GM12878 (cell line): ENCODE data around the gene RNASE3. TPM values are rescaled to one million over a fixed set of nuclear protein-coding genes. Genes with fewer than 3 reads are reported as not detected.

Experiments
- ATAC-seq: fragments of 200-7000 bp; cut with Tn5 transposase; 3 replicates; pipeline ENCODE4 v1.9.1; 2020; ENCODE audit warnings: mild to moderate bottlenecking, moderate library complexity
- BruUV-seq: library from RNA; stranded (reverse); fragments of 400-500 nt; replicated peaks from 2 replicates; lab custom pipeline; 2021; lab: Mats Ljungman, UMichigan
- CTCF ChIA-PET: fragments of 300-600 bp; sonication (Branson Sonifier 250); formaldehyde crosslinking; extraction: SDS; loops from one replicate; lab custom pipeline; 2021; ENCODE audit warnings: inconsistent platforms; lab: Yijun Ruan, JAX
- POLR2A ChIA-PET: fragments of 350-600 bp; formaldehyde crosslinking; extraction: SDS; loops from one replicate; lab custom pipeline; 2021; ENCODE audit warnings: inconsistent platforms; lab: Charles Lee
- RAD21 ChIA-PET: fragments of 300-600 bp; sonication (Branson Sonifier 250); formaldehyde crosslinking; loops from one replicate; lab custom pipeline; 2023; ENCODE audit warnings: antibody characterized with exemption; ENCODE audit not compliant: unreplicated experiment; lab: Charles Lee
- SMC1A ChIA-PET: fragments of 300-600 bp; sonication (Branson Sonifier 250); formaldehyde crosslinking; loops from one replicate; lab custom pipeline; 2023; ENCODE audit not compliant: unreplicated experiment, uncharacterized antibody; lab: Charles Lee
- DNase-seq: peaks from one replicate; pipeline ENCODE4 v3.0.0-alpha.2; 2011; ENCODE audit warnings: low read depth, low spot score
- FAIRE-seq: peaks from 3 replicates; lab custom pipeline; 2011; peaks lifted over from hg19 to GRCh38; lab: Jason Lieb, UNC
- H2AFZ ChIP-seq: 2 replicates; pipeline ENCODE4 v1.6.0; 2011; ENCODE audit warnings: low read depth, low read length, control low read depth; ENCODE audit not compliant: control insufficient read depth
- H3K27ac ChIP-seq: 2 replicates; pipeline ENCODE4 v1.5.1; 2011; ENCODE audit warnings: control low read depth; ENCODE audit not compliant: control insufficient read depth, insufficient read depth
- H3K27me3 ChIP-seq, 2 experiments: replicated peaks in 1 of 2; 2 replicates each; pipeline versions ENCODE4 v1.6.0 to v1.6.1; 2011; ENCODE audit warnings: low read length in 1 of 2; ENCODE audit not compliant: control insufficient read depth in 2 of 2, insufficient read depth in 2 of 2
- H3K36me3 ChIP-seq, 2 experiments: 2 replicates each; pipeline ENCODE4 v1.5.1; 2011; ENCODE audit warnings: low read length in 1 of 2; ENCODE audit not compliant: control insufficient read depth in 2 of 2, insufficient read depth in 2 of 2
- H3K4me1 ChIP-seq: 2 replicates; pipeline ENCODE4 v1.6.1; 2011; ENCODE audit warnings: mild to moderate bottlenecking, low read length, moderate library complexity, mixed read lengths; ENCODE audit not compliant: control insufficient read depth, insufficient read depth
- H3K4me2 ChIP-seq: 2 replicates; pipeline ENCODE4 v1.6.0; 2011; ENCODE audit warnings: control low read depth; ENCODE audit not compliant: control insufficient read depth, insufficient read depth
- H3K4me3 ChIP-seq: fragments of 200-600 bp; sonication (generic); 2 replicates; pipeline ENCODE4 v1.5.1; 2016
- H3K79me2 ChIP-seq: 2 replicates; pipeline ENCODE4 v1.6.0; 2011; ENCODE audit warnings: low read length; ENCODE audit not compliant: control insufficient read depth, insufficient read depth
- H3K9ac ChIP-seq: 2 replicates; pipeline ENCODE4 v1.8.0; 2011; ENCODE audit warnings: low read length, control low read depth, mixed read lengths; ENCODE audit not compliant: control insufficient read depth, insufficient read depth
- H3K9me3 ChIP-seq: replicated peaks from 3 replicates; pipeline ENCODE4 v1.5.1; 2011; ENCODE audit warnings: mild to moderate bottlenecking, low read length; ENCODE audit not compliant: control insufficient read depth, insufficient read depth
- H4K20me1 ChIP-seq: 2 replicates; pipeline ENCODE4 v1.6.0; 2011; ENCODE audit not compliant: control insufficient read depth, insufficient read depth
- BRCA1 ChIP-seq: IDR thresholded peaks from 2 replicates; pipeline ENCODE4 v1.6.1; 2011; ENCODE audit warnings: low read depth, low read length, improper control_type of control experiment
- CBX3 ChIP-seq: fragments of 200-600 bp; sonication (generic); IDR thresholded peaks from 2 replicates; pipeline ENCODE4 v1.6.1; 2016; ENCODE audit warnings: low read depth, borderline replicate concordance
- CREB1 ChIP-seq: IDR thresholded peaks from 2 replicates; pipeline ENCODE4 v1.6.1; 2012; ENCODE audit warnings: low read depth, mild to moderate bottlenecking, inconsistent platforms
- EED ChIP-seq: sonication (generic); IDR thresholded peaks from 2 replicates; pipeline ENCODE4 v1.6.1; 2016; ENCODE audit warnings: antibody characterized with exemption, low read depth
- FOS ChIP-seq: IDR thresholded peaks from 3 replicates; pipeline ENCODE4 v1.6.1; 2011; ENCODE audit warnings: borderline replicate concordance; ENCODE audit not compliant: insufficient read length; ENCODE audit errors: extremely low read depth
- HDGF ChIP-seq: fragments of 450-650 bp; IDR thresholded peaks from 2 replicates; pipeline ENCODE4 v1.6.1; 2016; ENCODE audit warnings: antibody characterized with exemption
- IKZF1 ChIP-seq: fragments of 450-650 bp; conservative IDR thresholded peaks from 2 replicates; pipeline ENCODE4 v1.6.1; 2017; ENCODE audit warnings: antibody characterized with exemption, mild to moderate bottlenecking
- JUND ChIP-seq: IDR thresholded peaks from 2 replicates; pipeline ENCODE4 v1.6.1; 2012; ENCODE audit warnings: low read depth, mild to moderate bottlenecking, low read length, improper control_type of control experiment, moderate library complexity
- LARP7 ChIP-seq: fragments of 450-650 bp; IDR thresholded peaks from 2 replicates; pipeline ENCODE4 v1.6.1; 2017; ENCODE audit warnings: mild to moderate bottlenecking
- NFIC ChIP-seq: IDR thresholded peaks from 2 replicates; pipeline ENCODE4 v1.6.1; 2012; ENCODE audit warnings: low read depth, mild to moderate bottlenecking, inconsistent platforms, low read length, moderate library complexity
- NR2C1 ChIP-seq: fragments of 450-650 bp; IDR thresholded peaks from 2 replicates; pipeline ENCODE4 v1.6.1; 2017; ENCODE audit warnings: antibody characterized with exemption, mild to moderate bottlenecking, moderate library complexity
- NR2F1 ChIP-seq: fragments of 450-650 bp; conservative IDR thresholded peaks from 2 replicates; pipeline ENCODE4 v1.6.1; 2017; ENCODE audit warnings: mild to moderate bottlenecking
- RCOR1 ChIP-seq: conservative IDR thresholded peaks from 2 replicates; pipeline ENCODE4 v1.6.1; 2012; ENCODE audit warnings: low read depth, low read length, improper control_type of control experiment
- SMAD1 ChIP-seq: fragments of 450-650 bp; IDR thresholded peaks from 2 replicates; pipeline ENCODE4 v1.6.1; 2018; ENCODE audit warnings: mild to moderate bottlenecking, low read depth; ENCODE audit not compliant: partially characterized antibody
- SMC3 ChIP-seq: IDR thresholded peaks from 2 replicates; pipeline ENCODE4 v1.6.1; 2011; ENCODE audit warnings: low read length, improper control_type of control experiment, borderline replicate concordance
- USF1 ChIP-seq: IDR thresholded peaks from 2 replicates; pipeline ENCODE4 v1.6.1; 2011; ENCODE audit warnings: borderline replicate concordance, low read depth, mild to moderate bottlenecking, moderate library complexity, mixed read lengths, low read length; ENCODE audit not compliant: insufficient read depth; ENCODE audit errors: extremely low read length
- ZBTB40 ChIP-seq: fragments of 450-650 bp; IDR thresholded peaks from 2 replicates; pipeline ENCODE4 v1.6.1; 2016; ENCODE audit warnings: mild to moderate bottlenecking, moderate library complexity, borderline replicate concordance
- in situ Hi-C: fragments of 300-500 bp; cut with MboI; formaldehyde crosslinking; loops from 9 replicates; pipeline ENCODE4 v1.14.3; 2018; ENCODE audit warnings: mixed read lengths
- intact Hi-C: fragments of 100-400 bp; cut with micrococcal nuclease; formaldehyde crosslinking; loops from one replicate; pipeline ENCODE4 v1.14.2; 2022; ENCODE audit not compliant: unreplicated experiment
- polyA plus RNA-seq, 11 experiments: library from polyadenylated mRNA; depleted of rRNA in 4 of 11; unstranded in 6 of 11; stranded (reverse) in 5 of 11; fragments of >200 nt; fragmentation: Nextera tagmentation in 4 of 11; fragmentation: Illumina TruSeq in 1 of 11; extraction: Ambion mirVana in 4 of 11; extraction: Trizol in 1 of 11; gene quantifications; 1 replicate in 1 of 11; 2 replicates in 10 of 11; pipeline versions ENCODE4 v1.2.1 to v1.2.3, GENCODE V29; 2011 to 2016; ENCODE audit warnings: inconsistent platforms in 2 of 11, missing spikeins in 2 of 11, low read depth in 1 of 11
- total RNA-seq, 4 experiments: library from RNA; depleted of rRNA in 3 of 4; stranded (reverse); fragments of >200 nt in 3 of 4; fragmentation: Illumina TruSeq in 1 of 4; extraction: Trizol in 1 of 4; gene quantifications; 2 replicates each; pipeline versions ENCODE4 v1.2.1 to v1.2.3, GENCODE V29; 2013 to 2021

RNASE3 gene
- total and polyA plus RNA-seq, 10 of the 15 experiments (the other 5 are each of a cell fraction or from before 2014, with no cell fraction given) = not detected

- TF ChIP-seq SMC3 = peak; percentile 59
- peak; percentile 61; the same call in 1 of the 2 replicates for TF ChIP-seq ZBTB40
- TF ChIP-seq LARP7 = no peak
- no peak for TF ChIP-seq SMAD1
- 0 out of 2 replicates have a peak, but pooled peaks have one; percentile 44 for TF ChIP-seq EED
- no peak for TF ChIP-seq FOS
Measured at GRCh38 chr14:20873370-20874177, 17.6 kb upstream of the RNASE3 start (continued).

GRCh38 chr14:20877016-20877415 is 14.2 kb upstream of the RNASE3 start:
- H3K9ac ChIP-seq = no peak overlapping the region
- in situ Hi-C loops = no loop called here
- BruUV-seq = no TSS peak
- FAIRE-seq = no peak
- H3K36me3 ChIP-seq = no peaks in the 10 kb centered on the region
- no peak overlapping the region for H3K4me3 ChIP-seq
- H3K27ac ChIP-seq = no peak overlapping the region
- ATAC-seq = no peak
- no peaks in the 10 kb centered on the region; the same call in 2 of the 3 replicates for H3K9me3 ChIP-seq
- CTCF ChIA-PET = interaction anchor here (0.7 to 1.3 kb wide), 3 partner anchors 19 to 179 kb away, joined by 3 read pairs; no protein-coding TSS in a partner anchor
- RAD21 ChIA-PET = no interaction called here
- H4K20me1 ChIP-seq = no peaks in the 10 kb centered on the region
- no peaks in the 10 kb centered on the region for H3K79me2 ChIP-seq
- no peaks in the 10 kb centered on the region; the same call in 1 of the 2 replicates for H3K4me1 ChIP-seq
- no peaks in the 10 kb centered on the region; a peak in 1 of 4 replicates for H3K27me3 ChIP-seq
- H3K4me2 ChIP-seq = no peak overlapping the region
- intact Hi-C loops = no loop called here
- H2AFZ ChIP-seq = no peak overlapping the region
- POLR2A ChIA-PET = no interaction called here
- SMC1A ChIA-PET = interaction anchor here (0.6 to 0.7 kb wide), 2 partner anchors 30 to 128 kb away, joined by 3 read pairs; no protein-coding TSS in a partner anchor
- DNase-seq = no peak
- TF ChIP-seq RCOR1 (no peak), HDGF (no peak), BRCA1 (no peak), CBX3 (no peak), IKZF1 (no peak), NFIC (no peak), SMAD1 (no peak), NR2F1 (no peak), CREB1 (no peak), NR2C1 (no peak), JUND (no peak), USF1 (no peak)
